Erythroblast (primary cell): Measurements from ENCODE around the gene TGFA.

ENCODE experiments used
- GATA1 ChIP-seq: IDR thresholded peaks from 2 replicates; pipeline ENCODE4 v1.6.1; 2011; ENCODE audit warnings: low read depth, mild to moderate bottlenecking, control low read depth, low read length, moderate library complexity
- POLR2A ChIP-seq: IDR thresholded peaks from 2 replicates; pipeline ENCODE4 v1.6.1; 2011; ENCODE audit warnings: mild to moderate bottlenecking, low read length

GRCh38 chr2:70494293-70494886 lies 59.2 kb downstream of the TGFA start:
- TF ChIP-seq POLR2A (no peak), GATA1 (no peak)
